Astrocyte (in vitro differentiated cells and primary cell): ENCODE measurements around the gene ANKRD53. TPM values are rescaled to one million over a fixed set of nuclear protein-coding genes. Genes with fewer than 3 reads are reported as not detected.
"Not testable (repeated sequence)": the region's sequence is repeated elsewhere in the genome, so short reads cannot be mapped to it uniquely, and the experiment has no call there.

ENCODE experiments used
- DNase-seq: peaks from one replicate; pipeline ENCODE4 v3.0.0-alpha.2; 2010; ENCODE audit warnings: low read depth
- FAIRE-seq: peaks from 2 replicates; lab custom pipeline; 2011; peaks lifted over from hg19 to GRCh38; lab: Jason Lieb, UNC
- H2AFZ ChIP-seq: 2 replicates; pipeline ENCODE4 v1.6.0; 2012; ENCODE audit warnings: low read depth, low read length, inconsistent platforms
- H3K27ac ChIP-seq: 2 replicates; pipeline ENCODE4 v1.5.1; 2011; ENCODE audit warnings: low read depth, low read length, inconsistent platforms
- H3K27me3 ChIP-seq: 2 replicates; pipeline ENCODE4 v1.6.0; 2011; ENCODE audit warnings: low read length, inconsistent platforms; ENCODE audit not compliant: insufficient read depth
- H3K36me3 ChIP-seq: 2 replicates; pipeline ENCODE4 v1.5.1; 2011; ENCODE audit warnings: low read length, inconsistent platforms; ENCODE audit not compliant: insufficient read depth
- H3K4me1 ChIP-seq: 2 replicates; pipeline ENCODE4 v1.5.1; 2011; ENCODE audit warnings: low read length, inconsistent platforms; ENCODE audit not compliant: insufficient read depth
- H3K4me2 ChIP-seq: 2 replicates; pipeline ENCODE4 v1.6.0; 2012; ENCODE audit warnings: low read length, inconsistent platforms
- H3K4me3 ChIP-seq: 2 replicates; pipeline ENCODE4 v1.5.1; 2011; ENCODE audit warnings: low read depth, mild to moderate bottlenecking, low read length, inconsistent platforms; ENCODE audit not compliant: insufficient read depth
- H3K79me2 ChIP-seq: 2 replicates; pipeline ENCODE4 v1.6.0; 2012; ENCODE audit warnings: mild to moderate bottlenecking, low read length, inconsistent platforms; ENCODE audit not compliant: insufficient read depth
- H3K9ac ChIP-seq: 2 replicates; pipeline ENCODE4 v1.6.0; 2012; ENCODE audit warnings: mild to moderate bottlenecking, low read length, inconsistent platforms
- H3K9me3 ChIP-seq: 2 replicates; pipeline ENCODE4 v1.5.1; 2012; ENCODE audit warnings: low read depth, mild to moderate bottlenecking, low read length, inconsistent platforms; ENCODE audit not compliant: insufficient read depth
- H4K20me1 ChIP-seq: 2 replicates; pipeline ENCODE4 v1.6.0; 2012; ENCODE audit warnings: low read length, inconsistent platforms; ENCODE audit not compliant: insufficient read depth
- H3K27ac Mint-ChIP-seq: one replicate; pipeline ENCODE4 v1.8.0; 2021; ENCODE audit warnings: mild to moderate bottlenecking, mixed read lengths; ENCODE audit not compliant: unreplicated experiment
- H3K27me3 Mint-ChIP-seq: one replicate; pipeline ENCODE4 v1.8.0; 2021; ENCODE audit warnings: low read depth, mixed read lengths; ENCODE audit not compliant: unreplicated experiment
- H3K36me3 Mint-ChIP-seq: one replicate; pipeline ENCODE4 v1.8.0; 2021; ENCODE audit warnings: low read depth, mixed read lengths; ENCODE audit not compliant: unreplicated experiment
- H3K4me1 Mint-ChIP-seq: one replicate; pipeline ENCODE4 v1.8.0; 2021; ENCODE audit warnings: low read depth, mixed read lengths; ENCODE audit not compliant: unreplicated experiment
- H3K4me3 Mint-ChIP-seq: one replicate; pipeline ENCODE4 v1.8.0; 2021; ENCODE audit warnings: mild to moderate bottlenecking, moderate library complexity, mixed read lengths; ENCODE audit not compliant: unreplicated experiment
- H3K9me3 Mint-ChIP-seq: one replicate; pipeline ENCODE4 v1.8.0; 2021; ENCODE audit warnings: mild to moderate bottlenecking, mixed read lengths; ENCODE audit not compliant: unreplicated experiment
- EZH2 ChIP-seq: IDR thresholded peaks from 2 replicates; pipeline ENCODE4 v1.6.1; 2012; ENCODE audit warnings: mild to moderate bottlenecking, low read length, inconsistent platforms; ENCODE audit not compliant: insufficient read depth
- total RNA-seq: library from RNA; stranded (reverse); gene quantifications from 2 replicates; pipeline ENCODE4 v1.2.1, GENCODE V29; 2021
- TF ChIP-seq, protein P1 (sequence below): IDR thresholded peaks from 2 replicates; pipeline ENCODE4 v1.5.1; 2011; ENCODE audit warnings: low read depth, mild to moderate bottlenecking, inconsistent platforms, low read length, moderate library complexity; ENCODE audit not compliant: insufficient read depth

ANKRD53 gene
- total RNA-seq, 1 donor from 2014 or later = 1.1 TPM

DNA sequence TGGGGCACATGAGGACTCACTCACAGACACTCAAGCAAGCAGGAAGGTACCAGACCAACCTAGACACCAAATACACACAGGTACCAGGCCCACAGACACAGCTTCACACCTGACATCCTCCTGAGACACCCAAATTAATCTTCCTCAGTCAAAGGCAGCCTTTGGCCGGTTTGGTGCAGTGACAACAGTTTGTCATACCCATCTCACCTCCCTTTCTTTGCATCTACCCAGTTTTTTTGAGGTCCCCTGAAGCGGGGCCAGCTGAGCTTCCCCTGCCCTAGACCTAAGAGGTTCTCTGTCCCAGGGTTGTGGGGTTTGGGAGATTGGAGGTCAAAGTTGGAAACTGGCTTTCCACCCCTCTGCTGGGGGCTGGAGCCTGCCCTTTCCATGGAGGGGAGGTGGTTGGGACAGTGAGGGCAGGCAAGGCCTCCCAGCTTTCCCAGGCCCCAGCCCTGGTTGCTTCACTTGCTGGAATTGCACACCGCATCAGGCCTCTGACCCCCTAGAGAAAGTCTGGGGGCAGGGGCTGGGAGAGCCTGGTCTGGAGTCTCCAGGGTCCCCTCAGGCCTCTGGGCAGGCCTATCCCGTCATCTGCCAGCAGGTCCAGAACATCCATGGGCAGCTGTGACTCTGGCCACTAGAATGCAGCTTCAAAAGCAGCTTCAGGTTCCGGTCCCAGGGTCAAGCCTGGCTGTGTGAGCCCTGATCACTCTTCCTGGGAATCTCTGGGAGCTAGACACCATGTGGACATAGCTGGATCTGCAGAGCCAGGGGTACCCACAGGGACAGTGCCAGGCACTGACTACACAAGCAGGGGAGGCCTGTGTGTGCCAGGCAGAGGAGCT is 28.7 kb downstream of the ANKRD53 start:
- Histone ChIP-seq H3K9me3 (no peaks in the 10 kb centered on the region), H3K27me3 (no peaks in the 10 kb centered on the region), H3K9ac (no peak overlapping the region), H2AFZ (no peak overlapping the region), H3K4me1 (no peaks in the 10 kb centered on the region), H3K79me2 (no peaks in the 10 kb centered on the region), H3K4me3 (no peak overlapping the region), H3K36me3 (no peaks in the 10 kb centered on the region), H3K27ac (no peak overlapping the region), H4K20me1 (no peaks in the 10 kb centered on the region), H3K4me2 (no peak overlapping the region)
- Mint-ChIP-seq H3K9me3 (no peaks in the 10 kb centered on the region), H3K4me1 (peaks cover 6% of the 10 kb centered on the region), H3K36me3 (peaks cover 1% of the 10 kb centered on the region), H3K4me3 (no peak overlapping the region), H3K27ac (no peak overlapping the region), H3K27me3 (peaks cover 15% of the 10 kb centered on the region)
- no peak for TF ChIP-seq EZH2
- TF ChIP-seq, protein P1, sequence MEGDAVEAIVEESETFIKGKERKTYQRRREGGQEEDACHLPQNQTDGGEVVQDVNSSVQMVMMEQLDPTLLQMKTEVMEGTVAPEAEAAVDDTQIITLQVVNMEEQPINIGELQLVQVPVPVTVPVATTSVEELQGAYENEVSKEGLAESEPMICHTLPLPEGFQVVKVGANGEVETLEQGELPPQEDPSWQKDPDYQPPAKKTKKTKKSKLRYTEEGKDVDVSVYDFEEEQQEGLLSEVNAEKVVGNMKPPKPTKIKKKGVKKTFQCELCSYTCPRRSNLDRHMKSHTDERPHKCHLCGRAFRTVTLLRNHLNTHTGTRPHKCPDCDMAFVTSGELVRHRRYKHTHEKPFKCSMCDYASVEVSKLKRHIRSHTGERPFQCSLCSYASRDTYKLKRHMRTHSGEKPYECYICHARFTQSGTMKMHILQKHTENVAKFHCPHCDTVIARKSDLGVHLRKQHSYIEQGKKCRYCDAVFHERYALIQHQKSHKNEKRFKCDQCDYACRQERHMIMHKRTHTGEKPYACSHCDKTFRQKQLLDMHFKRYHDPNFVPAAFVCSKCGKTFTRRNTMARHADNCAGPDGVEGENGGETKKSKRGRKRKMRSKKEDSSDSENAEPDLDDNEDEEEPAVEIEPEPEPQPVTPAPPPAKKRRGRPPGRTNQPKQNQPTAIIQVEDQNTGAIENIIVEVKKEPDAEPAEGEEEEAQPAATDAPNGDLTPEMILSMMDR = no peak
- DNase-seq (no peak), FAIRE-seq (no peak)

DNA sequence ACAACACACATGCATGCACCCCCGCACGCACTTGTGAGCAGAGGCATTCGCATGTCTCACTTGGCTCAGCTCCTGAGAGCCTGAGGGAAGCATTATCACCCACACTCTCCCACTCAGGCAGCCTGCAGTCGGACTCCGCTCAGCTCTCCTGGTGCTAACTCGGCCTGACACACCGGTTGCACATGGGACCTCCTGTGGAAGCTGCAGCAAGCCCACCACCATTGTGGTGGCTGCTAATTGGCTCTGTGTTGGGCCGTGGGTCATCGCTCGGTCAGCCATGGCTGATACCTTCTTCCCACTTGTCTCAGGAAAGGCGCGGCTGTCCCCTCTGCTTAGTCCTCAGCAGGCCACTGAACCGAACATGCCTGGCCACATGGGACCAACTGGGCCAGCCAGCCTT is 29.9 kb downstream of the ANKRD53 start:
- no peaks in the 10 kb centered on the region for H3K36me3 ChIP-seq
- H3K4me2 ChIP-seq = no peak overlapping the region
- H2AFZ ChIP-seq = no peak overlapping the region
- H3K9ac ChIP-seq = no peak overlapping the region
- DNase-seq = no peak
- peaks cover 6% of the 10 kb centered on the region for H3K4me1 Mint-ChIP-seq
- no peaks in the 10 kb centered on the region for H3K27me3 ChIP-seq
- peaks cover 1% of the 10 kb centered on the region for H3K36me3 Mint-ChIP-seq
- H3K4me3 Mint-ChIP-seq = no peak overlapping the region
- no peaks in the 10 kb centered on the region for H3K9me3 Mint-ChIP-seq
- no peak overlapping the region for H3K4me3 ChIP-seq
- H3K79me2 ChIP-seq = no peaks in the 10 kb centered on the region
- no peak for FAIRE-seq
- peaks cover 17% of the 10 kb centered on the region for H3K27me3 Mint-ChIP-seq
- H3K27ac Mint-ChIP-seq = no peak overlapping the region
- no peaks in the 10 kb centered on the region for H3K4me1 ChIP-seq
- no peaks in the 10 kb centered on the region for H4K20me1 ChIP-seq
- no peaks in the 10 kb centered on the region for H3K9me3 ChIP-seq
- no peak for TF ChIP-seq EZH2
- TF ChIP-seq, protein P1 = no peak
- no peak overlapping the region for H3K27ac ChIP-seq

DNA sequence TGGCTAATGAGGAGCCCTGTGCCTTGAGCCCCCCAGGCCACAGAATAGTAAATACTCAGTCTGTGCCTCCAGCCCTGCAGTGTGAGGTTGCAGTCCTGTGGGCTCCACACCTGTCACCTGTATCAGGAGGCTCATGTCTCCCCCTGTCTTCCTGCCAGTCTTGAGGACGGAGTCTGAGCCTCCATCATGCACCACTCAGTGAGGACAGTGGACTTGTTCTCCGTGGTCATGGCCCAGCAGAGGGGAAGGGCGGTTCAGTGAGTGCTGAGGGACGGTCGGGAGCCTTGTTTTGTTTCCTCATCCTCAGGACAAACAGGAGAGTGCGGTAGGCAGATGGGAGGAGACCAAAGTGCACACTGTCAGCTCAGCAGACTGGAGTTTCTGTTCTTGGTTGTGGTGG is 33.4 kb downstream of the ANKRD53 start:
- H4K20me1 ChIP-seq, H3K4me3 ChIP-seq, H3K4me2 ChIP-seq, H3K9ac ChIP-seq, H3K36me3 ChIP-seq, DNase-seq, H3K36me3 Mint-ChIP-seq, H3K79me2 ChIP-seq, H3K27ac Mint-ChIP-seq, H3K27ac ChIP-seq, H2AFZ ChIP-seq, H3K9me3 Mint-ChIP-seq, H3K9me3 ChIP-seq, H3K4me1 ChIP-seq, H3K27me3 ChIP-seq, H3K4me3 Mint-ChIP-seq, H3K4me1 Mint-ChIP-seq, FAIRE-seq: not testable (repeated sequence)
- H3K27me3 Mint-ChIP-seq = peaks cover 27% of the 10 kb centered on the region
